A673 (cell line): ENCODE results near the gene SPACA7. TPM values are rescaled to one million over a fixed set of nuclear protein-coding genes. Genes with fewer than 3 reads are reported as not detected.

Experiments used
- BruUV-seq: library from RNA; stranded (reverse); fragments of 400-500 nt; replicated peaks from 2 replicates; lab custom pipeline; 2021; lab: Mats Ljungman, UMichigan
- CTCF ChIA-PET: fragments of 300-600 bp; sonication (Branson Sonifier 250); formaldehyde crosslinking; loops from one replicate; lab custom pipeline; 2022; ENCODE audit warnings: antibody characterized with exemption; lab: Charles Lee
- POLR2A ChIA-PET: fragments of 300-600 bp; sonication (Branson Sonifier 250); formaldehyde crosslinking; loops from one replicate; lab custom pipeline; 2022; ENCODE audit warnings: antibody characterized with exemption; ENCODE audit not compliant: low non-redundant PET; lab: Charles Lee
- DNase-seq: peaks from one replicate; pipeline ENCODE4 v3.0.0-alpha.2; 2015; ENCODE audit warnings: low spot score
- H3K27ac ChIP-seq: fragments of 200-600 bp; sonication (generic); 2 replicates; pipeline ENCODE4 v1.5.1; 2016; ENCODE audit warnings: mixed run types, low read depth, mild to moderate bottlenecking, mixed read lengths, antibody characterized with exemption, low read length; ENCODE audit not compliant: poor library complexity, severe bottlenecking
- H3K27me3 ChIP-seq: fragments of 200-600 bp; sonication (generic); replicated peaks from 2 replicates; pipeline ENCODE4 v1.6.1; 2017; ENCODE audit warnings: mixed run types, low read depth, mild to moderate bottlenecking, mixed read lengths, antibody characterized with exemption, low read length; ENCODE audit not compliant: insufficient read depth, poor library complexity
- H3K36me3 ChIP-seq: fragments of 200-600 bp; sonication (generic); 2 replicates; pipeline ENCODE4 v1.6.1; 2016; ENCODE audit warnings: mixed run types, mild to moderate bottlenecking, mixed read lengths, antibody characterized with exemption, low read length; ENCODE audit not compliant: insufficient read depth, poor library complexity, severe bottlenecking
- H3K4me1 ChIP-seq: fragments of 200-600 bp; sonication (generic); 2 replicates; pipeline ENCODE4 v1.6.1; 2017; ENCODE audit warnings: mixed run types, mild to moderate bottlenecking, mixed read lengths, antibody characterized with exemption, low read length; ENCODE audit not compliant: insufficient read depth, poor library complexity, severe bottlenecking
- H3K4me3 ChIP-seq: fragments of 200-600 bp; sonication (generic); 2 replicates; pipeline ENCODE4 v1.5.1; 2016; ENCODE audit warnings: low read depth, mixed run types, mild to moderate bottlenecking, mixed read lengths, low read length; ENCODE audit not compliant: poor library complexity, severe bottlenecking
- H3K9me3 ChIP-seq: fragments of 200-600 bp; sonication (generic); 2 replicates; pipeline ENCODE4 v1.6.1; 2016; ENCODE audit warnings: mixed run types, low read depth, mild to moderate bottlenecking, mixed read lengths, antibody characterized with exemption, low read length; ENCODE audit not compliant: poor library complexity, severe bottlenecking
- EZH2 ChIP-seq: fragments of 200-600 bp; sonication (generic); IDR thresholded peaks from 2 replicates; pipeline ENCODE4 v1.6.1; 2017; ENCODE audit warnings: borderline replicate concordance, low read depth, mild to moderate bottlenecking, mixed read lengths, antibody characterized with exemption, low read length; ENCODE audit not compliant: poor library complexity, severe bottlenecking
- intact Hi-C: fragments of 100-400 bp; cut with micrococcal nuclease; formaldehyde crosslinking; loops from one replicate; pipeline ENCODE4 v1.10.0; 2022; ENCODE audit not compliant: unreplicated experiment
- total RNA-seq: library from RNA; stranded (reverse); gene quantifications from 2 replicates; pipeline ENCODE4 v1.2.3, GENCODE V29; 2021
- TF ChIP-seq, protein P1 (sequence below): fragments of 300-800, 200-600 bp; sonication (generic); conservative IDR thresholded peaks from 2 replicates; pipeline ENCODE4 v1.5.1; 2017; ENCODE audit warnings: low read depth, mild to moderate bottlenecking, antibody characterized with exemption, low read length, moderate library complexity, mixed read lengths

The SPACA7 gene
- total RNA-seq, 1 experiment from 2014 or later, result not detected

DNA sequence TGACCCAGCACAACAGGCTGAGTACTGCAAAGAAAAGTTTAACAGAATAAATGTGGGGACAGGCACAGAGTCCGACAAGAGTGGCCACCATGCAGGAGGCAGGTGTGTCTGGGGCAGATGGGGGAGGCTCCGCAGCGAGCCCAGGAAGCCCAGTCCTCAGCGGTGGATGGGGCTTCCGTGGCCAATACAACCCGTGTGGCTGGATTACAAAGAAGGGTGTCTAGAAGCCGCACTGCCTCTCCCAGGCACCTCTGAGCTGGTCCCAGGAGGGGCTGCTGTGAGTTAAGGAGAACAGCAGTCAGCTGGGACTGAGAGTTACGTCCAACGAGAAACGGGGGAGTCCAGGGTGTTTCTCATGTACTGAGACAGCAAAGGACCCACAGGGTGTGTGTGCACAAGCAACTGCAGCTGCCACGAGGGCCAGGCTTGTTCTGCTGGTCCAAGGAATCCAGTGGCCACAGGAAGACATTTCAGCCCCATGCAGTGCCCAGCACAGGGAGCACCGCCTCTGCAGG lies 70.2 kb downstream of the SPACA7 start:
- no peak overlapping the region for H3K27ac ChIP-seq
- no peak for DNase-seq
- ChIA-PET POLR2A (no interaction called here), CTCF (interaction anchor here (0.6 kb wide), 1 partner anchor 351 kb away, joined by 3 read pairs; no protein-coding TSS in a partner anchor)
- H3K9me3 ChIP-seq, result no peaks in the 10 kb centered on the region
- H3K4me3 ChIP-seq, result no peak overlapping the region
- peaks cover 12% of the 10 kb centered on the region for H3K27me3 ChIP-seq
- intact Hi-C loops, result loop anchor here (2.0 kb wide), 1 partner anchor 160 kb away; no protein-coding TSS in a partner anchor
- H3K4me1 ChIP-seq, result no peaks in the 10 kb centered on the region
- no peaks in the 10 kb centered on the region for H3K36me3 ChIP-seq
- no peak for TF ChIP-seq EZH2
- TF ChIP-seq, protein P1, sequence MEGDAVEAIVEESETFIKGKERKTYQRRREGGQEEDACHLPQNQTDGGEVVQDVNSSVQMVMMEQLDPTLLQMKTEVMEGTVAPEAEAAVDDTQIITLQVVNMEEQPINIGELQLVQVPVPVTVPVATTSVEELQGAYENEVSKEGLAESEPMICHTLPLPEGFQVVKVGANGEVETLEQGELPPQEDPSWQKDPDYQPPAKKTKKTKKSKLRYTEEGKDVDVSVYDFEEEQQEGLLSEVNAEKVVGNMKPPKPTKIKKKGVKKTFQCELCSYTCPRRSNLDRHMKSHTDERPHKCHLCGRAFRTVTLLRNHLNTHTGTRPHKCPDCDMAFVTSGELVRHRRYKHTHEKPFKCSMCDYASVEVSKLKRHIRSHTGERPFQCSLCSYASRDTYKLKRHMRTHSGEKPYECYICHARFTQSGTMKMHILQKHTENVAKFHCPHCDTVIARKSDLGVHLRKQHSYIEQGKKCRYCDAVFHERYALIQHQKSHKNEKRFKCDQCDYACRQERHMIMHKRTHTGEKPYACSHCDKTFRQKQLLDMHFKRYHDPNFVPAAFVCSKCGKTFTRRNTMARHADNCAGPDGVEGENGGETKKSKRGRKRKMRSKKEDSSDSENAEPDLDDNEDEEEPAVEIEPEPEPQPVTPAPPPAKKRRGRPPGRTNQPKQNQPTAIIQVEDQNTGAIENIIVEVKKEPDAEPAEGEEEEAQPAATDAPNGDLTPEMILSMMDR, result no peak
- BruUV-seq, result no TSS peak

DNA sequence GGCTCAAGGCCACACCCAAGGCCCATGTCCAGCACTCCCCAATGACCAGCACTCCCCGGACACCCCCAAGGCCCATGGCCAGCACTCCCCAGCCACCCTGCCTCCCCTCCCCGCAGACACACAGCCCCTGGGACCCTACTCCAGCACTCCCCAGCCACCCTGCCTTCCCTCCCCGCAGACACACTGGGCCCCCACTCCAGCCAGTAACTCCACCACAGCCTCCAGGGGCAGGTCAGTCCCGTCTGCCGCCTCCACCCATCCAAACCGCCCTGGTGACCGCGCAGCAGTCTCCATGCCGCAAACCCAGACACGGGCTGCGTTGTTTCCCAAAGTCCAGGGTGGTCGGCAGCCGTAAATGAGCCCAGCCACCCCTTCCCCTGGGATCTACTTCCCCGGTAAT lies 70.7 kb downstream of the SPACA7 start:
- Histone ChIP-seq H3K36me3 (no peaks in the 10 kb centered on the region), H3K9me3 (no peaks in the 10 kb centered on the region), H3K27ac (no peak overlapping the region), H3K27me3 (peaks cover 12% of the 10 kb centered on the region), H3K4me3 (no peak overlapping the region), H3K4me1 (no peaks in the 10 kb centered on the region)
- ChIA-PET POLR2A (no interaction called here), CTCF (no interaction called here)
- no TSS peak for BruUV-seq
- no peak for TF ChIP-seq EZH2
- TF ChIP-seq, protein P1, result no peak
- DNase-seq, result no peak
- intact Hi-C loops, result loop anchor here (2.0 kb wide), 1 partner anchor 160 kb away; no protein-coding TSS in a partner anchor

DNA sequence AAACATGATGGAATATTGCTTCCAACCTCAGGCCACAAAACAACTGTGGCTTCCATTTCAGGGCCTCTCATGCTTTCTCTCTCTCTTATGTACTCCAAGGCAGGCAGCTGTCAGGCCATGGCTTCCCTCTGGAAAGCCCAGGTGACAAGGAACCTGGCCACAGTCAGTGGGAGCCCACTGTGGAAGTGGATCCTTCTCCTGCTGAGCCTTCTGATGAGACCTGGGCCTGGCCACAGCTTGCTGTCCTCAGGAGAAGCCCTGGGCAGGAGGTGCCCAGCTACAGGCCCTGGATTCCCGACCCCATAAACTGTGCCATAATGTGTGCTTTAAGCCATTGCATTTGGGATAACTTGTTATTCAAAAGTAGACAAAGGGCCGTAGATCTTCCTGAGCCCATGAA lies 71.2 kb downstream of the SPACA7 start:
- TF ChIP-seq, protein P1, result no peak
- no peak for TF ChIP-seq EZH2
- no TSS peak for BruUV-seq
- intact Hi-C loops, result loop anchor here (2.0 kb wide), 1 partner anchor 159 kb away; no protein-coding TSS in a partner anchor
- Histone ChIP-seq H3K36me3 (no peaks in the 10 kb centered on the region), H3K27me3 (peaks cover 12% of the 10 kb centered on the region), H3K4me1 (no peaks in the 10 kb centered on the region), H3K27ac (no peak overlapping the region), H3K9me3 (no peaks in the 10 kb centered on the region), H3K4me3 (no peak overlapping the region)
- no peak for DNase-seq
- POLR2A ChIA-PET, result no interaction called here
- CTCF ChIA-PET, result no interaction called here
